Activated CD4-positive, alpha-beta T cell treated with anti-CD3 and anti-CD28 coated beads, Interleukin-2, amount 50 U/mL, for 1 hour (primary cell): ENCODE measurements around the gene TCFL5.
A peak's percentile ranks its signal among the peaks of the same experiment; 100 is the strongest.

Source experiments
- DNase-seq: peaks from one replicate; pipeline ENCODE4 v3.0.0-alpha.2; 2020

TCFL5 gene

DNA sequence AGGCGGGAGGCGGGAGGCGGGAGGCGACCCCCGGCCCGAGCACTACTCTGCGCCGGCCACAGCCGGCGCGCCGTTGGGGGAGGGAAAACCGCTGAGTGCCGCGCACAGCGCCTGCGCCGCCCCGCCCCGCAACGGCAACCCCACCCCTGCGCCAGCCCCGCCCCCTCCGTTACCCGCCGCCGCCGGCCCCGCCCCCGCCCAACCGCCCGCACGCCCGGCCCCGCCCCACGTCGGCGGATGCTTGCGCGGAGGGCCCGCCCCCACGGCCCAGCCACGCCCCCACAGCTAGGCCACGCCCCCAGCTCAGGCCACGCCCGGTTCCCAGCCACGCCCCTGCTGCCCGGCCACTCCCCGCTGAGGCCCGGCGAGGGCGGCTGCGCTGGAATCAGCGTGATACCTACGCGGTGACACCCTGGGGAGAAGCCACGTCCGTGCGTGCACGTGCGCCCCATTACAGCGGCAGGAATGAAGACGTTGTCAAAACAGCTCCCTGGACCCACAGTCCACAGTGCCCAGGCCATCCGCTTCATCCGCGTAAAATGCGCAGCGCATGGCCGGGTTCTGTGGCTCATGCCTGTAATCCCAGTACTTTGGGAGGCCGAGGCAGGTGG is at the start of gene TCFL5:
Gene TCFL5 (minus strand): TSS at position 97 of the 611 bp plus-strand sequence. CDS start 152 bp downstream, outside the sequence.
- peak; percentile 92 for DNase-seq

DNA sequence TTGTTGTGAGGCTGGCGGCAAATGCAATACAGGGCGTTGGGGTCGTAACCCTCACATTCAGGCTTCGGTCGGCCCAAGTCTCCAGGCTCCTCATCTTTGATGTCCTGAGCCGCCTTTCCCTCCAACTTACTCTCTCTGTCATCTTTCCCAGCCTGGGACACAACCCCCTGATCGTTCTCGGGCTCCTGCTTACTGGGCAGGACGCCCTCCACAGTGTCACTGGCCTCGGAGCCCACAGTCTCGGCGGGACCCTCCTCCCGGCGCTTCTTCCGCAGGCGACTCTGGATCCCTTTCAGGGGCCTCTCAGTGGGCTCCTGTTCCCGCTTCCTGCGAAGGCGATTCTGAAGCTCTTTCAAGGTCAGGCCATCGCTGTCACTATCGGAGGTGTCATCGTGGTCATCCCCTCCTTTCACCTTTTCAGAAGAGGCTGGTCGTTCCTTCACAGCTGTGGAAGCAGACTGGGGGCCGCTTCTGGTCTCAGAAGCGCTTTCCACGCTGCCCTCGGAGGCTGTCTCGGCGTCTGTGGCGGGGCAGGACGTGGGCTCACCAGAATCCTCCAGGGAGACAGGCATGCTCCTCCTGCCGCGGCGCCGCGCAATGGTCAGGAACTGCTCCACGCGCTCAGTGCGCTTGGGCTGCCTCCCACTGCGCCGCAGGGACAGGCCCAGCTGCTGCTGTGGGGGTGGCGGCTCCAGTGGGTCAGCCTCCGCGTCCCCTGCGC is 49.3 kb upstream of the TCFL5 start:
- no peak for DNase-seq

DNA sequence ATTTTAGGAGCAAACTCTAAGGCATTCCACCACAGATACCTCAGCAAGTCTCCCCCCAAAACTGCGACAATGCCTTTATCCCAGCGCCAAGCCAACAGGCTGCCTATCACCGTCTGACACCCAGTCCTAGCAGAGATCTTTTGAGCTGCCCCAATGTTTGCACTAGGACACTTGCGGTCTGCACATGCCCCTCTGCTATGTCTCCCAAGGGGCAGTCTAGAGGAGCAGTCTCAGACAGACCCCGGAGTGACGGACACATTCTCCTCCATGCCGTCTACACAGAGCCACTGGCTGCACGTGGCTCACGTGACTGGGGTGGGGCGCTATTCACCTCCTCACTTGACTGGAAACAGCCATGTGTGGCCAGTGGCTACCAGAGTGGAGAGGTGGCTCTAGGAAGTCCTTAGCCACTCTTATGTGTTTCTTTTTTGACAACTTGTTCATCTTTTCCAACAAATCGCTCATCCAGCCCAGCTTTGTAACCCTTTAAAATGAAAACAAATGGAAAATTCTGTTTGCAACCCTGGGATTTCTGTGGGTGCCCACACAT is 48.7 kb upstream of the TCFL5 start:
- no peak for DNase-seq

DNA sequence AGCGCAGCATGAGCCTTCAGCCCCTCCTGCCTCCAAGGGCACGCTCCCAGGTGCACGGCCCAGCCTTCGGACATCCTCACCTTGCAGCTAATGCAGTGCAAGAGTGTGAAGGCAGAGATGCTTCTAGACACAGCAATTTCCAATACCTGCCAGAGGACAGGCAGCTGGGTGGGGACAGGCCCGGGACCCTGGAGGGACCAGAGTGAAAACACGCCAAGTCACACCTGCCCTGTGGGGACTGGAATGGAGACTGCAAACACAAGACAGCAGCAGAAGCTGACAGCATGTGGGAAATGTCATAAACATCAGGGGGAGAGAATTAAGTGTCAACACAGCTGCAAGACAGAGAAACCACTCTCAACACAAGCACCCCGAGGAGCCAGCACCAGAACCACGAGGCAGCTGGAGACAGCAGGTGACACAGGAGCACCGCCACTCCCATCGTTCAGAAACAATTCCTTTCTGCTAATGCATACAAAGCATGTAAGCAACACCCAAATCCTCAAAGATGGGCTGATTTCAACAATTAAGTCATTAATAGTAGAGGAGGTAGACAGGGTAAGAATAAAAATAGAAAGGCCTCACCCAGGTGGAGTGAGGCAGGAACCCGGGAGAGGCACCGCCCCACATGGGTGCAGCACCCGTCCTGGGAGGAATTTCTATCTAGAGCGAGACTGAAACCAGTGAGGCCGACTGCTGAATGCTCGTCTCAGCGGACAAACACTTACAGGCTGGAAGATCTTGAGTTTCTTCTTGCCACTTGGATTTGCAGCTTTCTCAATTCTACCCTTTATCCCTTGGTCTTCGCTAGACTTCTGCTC is 47.6 kb upstream of the TCFL5 start:
- DNase-seq = no peak

DNA sequence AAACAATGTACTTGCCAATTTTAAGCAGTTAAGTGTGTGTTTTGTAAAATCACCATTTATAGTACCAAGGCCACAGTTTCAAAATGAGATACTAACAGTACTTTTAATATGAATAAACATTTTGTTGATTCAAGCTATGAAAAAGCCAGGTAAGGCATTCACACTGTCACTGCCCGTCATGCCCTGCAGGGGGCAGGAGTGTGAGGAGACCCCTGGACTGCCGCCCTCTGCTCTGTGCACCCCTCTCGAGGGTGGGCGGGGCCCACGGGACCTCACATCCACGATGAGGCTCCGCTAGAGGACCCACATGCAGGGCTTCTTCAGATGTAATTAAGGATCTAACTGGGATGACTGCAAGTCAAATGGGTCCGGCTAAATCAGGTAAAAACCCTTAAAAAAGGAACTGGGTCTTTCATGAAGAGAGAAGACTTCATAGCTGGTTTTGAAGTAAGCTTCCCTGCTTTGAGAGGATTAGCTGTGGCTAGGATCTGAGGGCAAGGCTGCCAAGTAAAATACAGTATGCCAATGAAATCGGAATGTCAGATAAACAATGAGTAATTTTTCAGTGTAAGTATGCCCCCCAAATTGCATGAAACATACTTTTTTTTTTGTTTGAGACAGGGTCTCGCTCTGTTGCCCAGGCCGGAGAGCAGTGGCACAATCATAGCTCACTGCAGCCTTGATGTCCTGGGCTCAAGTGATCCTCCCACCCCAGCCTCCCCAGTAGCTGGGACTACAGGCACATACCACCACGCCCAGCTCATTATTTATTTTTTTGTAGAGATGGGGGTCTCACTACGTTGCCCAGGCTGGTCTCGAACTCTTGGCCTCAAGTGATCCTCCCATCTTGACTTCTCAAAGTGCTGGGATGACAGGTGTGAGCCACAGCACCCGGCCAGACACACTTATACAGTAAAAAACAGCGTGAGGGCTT is 46.0 kb upstream of the TCFL5 start:
- no peak for DNase-seq

DNA sequence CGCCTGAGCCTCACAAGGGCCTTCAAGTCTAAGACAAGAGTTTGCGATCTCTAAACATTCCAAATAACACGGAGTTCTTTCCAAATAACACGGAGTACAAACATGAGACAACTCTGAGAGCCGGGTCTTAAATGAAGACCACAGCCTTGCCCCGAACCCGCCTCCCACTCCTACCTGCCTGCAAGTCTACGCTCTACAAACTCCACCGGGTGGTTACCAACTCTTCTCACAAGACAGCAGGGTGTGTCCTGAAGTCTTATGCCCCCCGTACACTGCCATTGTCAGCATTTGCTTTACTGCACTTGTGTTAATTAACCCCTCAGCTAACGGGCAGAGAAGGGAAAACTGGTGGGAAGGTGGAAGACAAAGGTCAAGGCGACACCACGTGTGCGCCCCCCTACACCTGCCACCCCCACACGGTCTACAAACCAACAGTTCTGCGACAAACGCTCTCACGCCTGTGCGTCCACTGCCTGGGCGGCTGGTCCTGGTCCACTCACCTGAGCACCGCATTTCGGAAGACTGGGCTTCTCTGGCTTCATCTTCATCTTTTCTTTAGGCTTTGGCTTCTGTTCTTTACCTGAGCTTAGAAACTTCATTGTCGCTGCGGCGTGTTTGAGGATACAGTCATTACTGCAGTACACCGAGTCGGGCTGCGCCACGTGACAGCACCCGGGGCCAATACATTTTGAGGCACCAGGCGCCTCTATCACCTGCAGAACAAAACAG is 45.2 kb upstream of the TCFL5 start:
- no peak for DNase-seq

DNA sequence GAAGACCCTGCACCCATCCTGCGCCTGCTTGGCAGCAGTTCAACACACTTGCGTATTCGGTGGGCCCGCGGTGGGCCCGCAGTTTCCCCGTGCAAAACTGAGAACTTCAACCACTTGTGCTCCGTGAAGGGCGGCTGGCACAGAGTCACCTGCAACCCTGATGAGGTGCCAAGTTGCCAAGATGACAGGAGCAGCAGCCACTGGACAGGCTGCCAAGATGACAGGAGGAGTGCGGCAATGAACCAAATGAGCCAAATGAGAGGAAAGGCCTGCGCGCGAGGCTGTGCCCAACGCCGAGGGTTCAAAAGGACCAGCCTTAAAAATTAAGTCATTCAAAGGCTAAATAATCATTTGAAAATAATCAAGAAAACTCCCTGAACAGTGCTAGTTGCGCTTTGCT is 44.6 kb upstream of the TCFL5 start:
- no peak for DNase-seq

DNA sequence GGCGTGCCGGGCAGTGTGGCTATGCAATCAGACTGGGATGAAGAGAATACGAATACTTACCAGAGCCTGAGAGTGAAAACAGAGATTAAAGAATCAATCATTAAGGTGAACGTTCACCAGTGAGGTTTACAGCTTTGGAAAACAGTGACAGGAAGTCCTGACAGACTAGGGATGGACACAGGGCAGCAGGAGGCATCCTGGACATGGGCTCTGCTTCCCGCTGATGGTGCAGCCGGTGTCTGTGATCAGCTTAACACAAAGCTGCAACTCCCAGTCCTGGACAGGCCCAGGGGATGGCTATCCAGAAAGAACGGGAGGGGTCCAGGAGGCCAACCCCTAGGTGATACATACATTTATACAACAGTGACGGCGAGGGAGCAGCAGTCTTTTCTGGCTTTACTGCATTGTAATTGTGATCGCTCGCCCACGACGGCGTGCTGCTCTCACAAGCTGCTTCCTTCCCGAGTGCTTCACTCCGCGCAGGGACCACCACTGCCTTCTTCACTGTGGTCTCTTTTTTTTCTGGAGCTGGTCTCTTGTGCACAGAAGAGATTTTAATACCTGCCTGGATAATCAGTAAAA is 44.0 kb upstream of the TCFL5 start:
- DNase-seq = no peak

DNA sequence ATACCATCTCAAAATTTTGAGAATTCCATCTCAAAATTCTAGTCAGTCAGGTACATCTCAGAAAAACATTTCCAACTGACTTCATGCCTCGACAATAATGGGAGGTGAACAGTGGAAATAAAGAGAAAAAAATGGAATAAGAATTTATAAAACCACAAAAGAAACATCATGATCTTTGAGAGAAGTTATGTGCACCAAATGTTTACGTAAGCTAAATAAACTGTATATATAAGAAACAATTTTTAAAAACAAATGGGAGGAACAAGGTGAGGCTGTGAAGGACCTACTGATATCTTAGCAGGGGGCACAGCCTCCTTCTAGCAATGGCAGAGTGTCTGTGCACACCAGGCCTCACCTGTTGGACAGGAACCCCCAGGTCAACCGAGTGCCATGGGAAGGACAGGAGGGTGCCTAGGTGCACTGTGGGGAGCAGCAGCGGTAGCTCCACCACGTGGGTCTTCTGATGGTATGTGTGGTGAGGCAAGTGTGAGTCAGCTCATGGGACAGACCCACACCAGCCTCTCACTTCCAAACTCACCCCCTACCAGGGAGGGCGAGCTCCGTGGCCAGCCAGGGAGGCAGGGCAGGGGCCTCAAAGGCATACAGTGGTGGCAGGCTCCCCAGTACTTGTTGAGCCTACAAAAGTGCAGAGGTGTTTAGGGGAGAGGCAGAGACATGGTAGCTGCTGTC is 41.4 kb upstream of the TCFL5 start:
- no peak for DNase-seq

DNA sequence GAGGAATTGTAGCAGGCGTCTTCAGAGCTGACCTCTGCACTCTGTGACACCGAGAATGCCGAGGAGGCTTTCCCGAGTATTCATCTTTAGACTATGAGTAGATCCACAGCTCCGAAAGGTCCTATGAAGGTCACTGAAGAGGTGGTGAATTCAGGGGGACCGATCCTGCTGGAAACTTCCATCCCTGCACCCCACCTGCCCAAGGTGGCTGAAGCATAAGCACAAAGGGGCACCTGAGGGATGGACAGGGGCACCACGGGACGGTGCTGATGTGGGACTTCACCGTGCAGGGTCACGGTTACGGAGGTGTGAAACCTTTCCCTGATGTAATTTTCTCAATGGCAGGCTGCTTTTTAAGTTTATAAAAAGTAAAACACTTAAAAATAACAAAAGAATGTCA is 40.3 kb upstream of the TCFL5 start:
- no peak for DNase-seq

DNA sequence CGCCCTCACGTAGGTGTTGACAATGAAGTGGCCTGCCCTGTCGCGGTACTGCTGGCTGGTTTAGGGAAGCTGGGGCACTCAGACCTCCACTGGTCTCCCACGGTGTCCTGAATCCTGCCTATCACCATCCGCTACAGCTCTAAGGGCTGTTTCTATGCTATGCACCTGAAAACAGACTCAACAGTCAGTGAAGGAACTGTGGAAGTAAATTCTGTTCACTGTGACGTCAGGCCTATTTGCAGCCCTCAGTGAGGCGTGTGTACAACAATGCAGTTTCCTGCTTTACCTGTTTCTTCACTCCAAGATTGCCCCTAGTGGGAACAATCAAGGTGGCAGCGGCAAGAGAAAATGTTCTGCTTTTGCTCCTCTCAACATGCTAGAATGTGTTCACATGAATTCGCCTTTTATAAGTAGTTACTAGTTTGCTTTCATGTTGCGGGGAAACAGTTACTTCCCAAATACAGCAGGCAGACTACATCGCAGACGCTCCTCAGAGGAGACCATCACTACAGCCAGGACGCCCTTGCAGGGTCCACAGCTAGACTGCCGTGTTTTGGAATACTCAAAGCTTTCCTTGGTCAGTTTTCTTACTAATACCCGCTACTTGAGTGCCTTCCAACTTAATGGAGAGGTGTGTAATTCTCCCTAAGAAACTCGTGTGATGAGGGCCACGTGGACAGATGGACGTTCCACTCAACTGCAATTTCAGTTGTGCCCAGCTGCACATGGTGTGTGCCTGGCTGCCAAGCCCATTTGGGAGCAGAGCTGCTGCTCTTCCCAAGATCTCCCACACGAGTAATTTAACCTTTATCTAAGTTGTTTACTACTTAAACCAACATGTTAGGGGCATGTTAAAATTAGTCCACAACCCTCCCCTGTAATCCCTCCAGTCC is 39.3 kb upstream of the TCFL5 start:
- DNase-seq = no peak

DNA sequence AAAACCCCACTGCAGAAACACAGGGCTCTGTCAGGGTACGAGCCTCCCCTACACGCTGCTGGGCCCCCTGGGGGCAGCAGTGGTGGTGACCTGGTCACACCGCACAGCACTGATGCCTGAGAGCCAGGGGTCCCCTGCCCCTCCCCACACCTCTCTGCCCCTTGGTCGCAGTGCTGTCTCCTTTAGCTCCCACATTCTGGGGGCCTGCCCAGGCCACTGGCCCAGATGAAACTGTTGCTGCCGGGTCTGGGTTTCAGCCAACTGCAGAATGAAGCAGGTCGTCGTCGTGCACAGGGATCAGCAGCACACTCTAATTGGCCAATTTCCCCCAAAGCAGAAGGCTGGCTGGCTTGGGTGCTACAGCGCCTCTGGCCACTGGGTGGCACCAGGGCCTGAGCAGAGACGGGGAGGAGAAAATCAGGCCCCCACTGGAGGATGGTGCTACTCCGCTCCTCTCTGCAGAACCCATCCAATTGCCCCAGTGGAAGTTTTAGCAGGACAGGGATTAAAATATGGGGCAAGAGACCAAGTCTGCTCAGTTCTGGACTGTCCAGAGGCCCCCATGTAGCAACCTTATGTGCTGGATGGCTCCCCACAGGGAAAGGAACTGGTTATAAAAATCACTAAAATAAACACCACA is 38.5 kb upstream of the TCFL5 start:
- peak; percentile 80 for DNase-seq

DNA sequence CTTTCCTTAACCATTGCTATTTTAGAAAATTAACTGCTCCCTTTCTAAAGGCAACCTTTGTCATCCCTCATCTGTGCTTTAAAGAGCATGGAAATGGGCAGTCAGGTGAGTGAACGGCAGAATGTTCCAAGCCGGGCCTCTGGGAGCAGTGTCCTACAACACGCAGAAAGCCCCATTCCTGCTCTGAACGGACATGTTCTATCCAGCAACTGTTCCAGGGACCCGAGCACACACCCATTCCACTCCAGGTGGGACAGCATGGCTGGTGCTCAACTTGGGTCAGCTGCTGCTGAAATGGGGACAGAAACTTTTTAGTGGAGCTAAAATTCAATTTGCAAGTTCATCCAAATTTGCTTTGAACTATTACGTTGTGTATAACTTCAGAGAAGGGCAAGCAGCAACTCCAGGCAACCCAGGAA is 38.0 kb upstream of the TCFL5 start:
- DNase-seq = no peak

DNA sequence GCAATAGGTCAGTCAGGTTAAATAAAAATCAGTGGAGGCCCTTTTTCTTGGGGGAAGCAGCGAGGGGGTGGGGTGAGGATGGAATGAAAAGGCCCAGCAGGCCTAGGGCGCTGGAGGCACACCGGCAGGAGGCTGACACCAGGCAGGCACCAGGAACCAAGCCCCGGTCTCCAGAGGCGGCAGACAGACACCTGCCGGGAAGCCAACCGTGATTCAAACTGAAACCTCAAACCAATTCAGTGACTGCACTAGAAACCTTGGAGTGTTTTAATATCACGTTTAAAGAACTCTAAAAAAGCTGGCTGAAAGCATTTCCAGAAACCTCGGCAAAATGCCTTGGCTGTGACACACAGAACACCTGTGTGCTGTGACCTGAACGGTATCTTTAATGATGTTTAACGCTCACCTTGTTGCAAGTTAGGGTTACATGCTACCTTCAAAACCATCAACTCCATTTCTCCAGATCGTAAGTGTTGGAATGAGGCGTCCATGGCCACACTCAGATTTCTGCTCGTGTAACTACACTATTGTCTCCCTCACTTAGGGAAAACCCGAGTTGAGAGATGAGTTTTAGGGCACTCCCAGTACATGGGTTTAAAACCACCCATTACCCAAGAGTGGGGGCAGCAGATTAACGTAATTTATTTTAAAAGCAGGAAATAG is 37.5 kb upstream of the TCFL5 start:
- DNase-seq = no peak

DNA sequence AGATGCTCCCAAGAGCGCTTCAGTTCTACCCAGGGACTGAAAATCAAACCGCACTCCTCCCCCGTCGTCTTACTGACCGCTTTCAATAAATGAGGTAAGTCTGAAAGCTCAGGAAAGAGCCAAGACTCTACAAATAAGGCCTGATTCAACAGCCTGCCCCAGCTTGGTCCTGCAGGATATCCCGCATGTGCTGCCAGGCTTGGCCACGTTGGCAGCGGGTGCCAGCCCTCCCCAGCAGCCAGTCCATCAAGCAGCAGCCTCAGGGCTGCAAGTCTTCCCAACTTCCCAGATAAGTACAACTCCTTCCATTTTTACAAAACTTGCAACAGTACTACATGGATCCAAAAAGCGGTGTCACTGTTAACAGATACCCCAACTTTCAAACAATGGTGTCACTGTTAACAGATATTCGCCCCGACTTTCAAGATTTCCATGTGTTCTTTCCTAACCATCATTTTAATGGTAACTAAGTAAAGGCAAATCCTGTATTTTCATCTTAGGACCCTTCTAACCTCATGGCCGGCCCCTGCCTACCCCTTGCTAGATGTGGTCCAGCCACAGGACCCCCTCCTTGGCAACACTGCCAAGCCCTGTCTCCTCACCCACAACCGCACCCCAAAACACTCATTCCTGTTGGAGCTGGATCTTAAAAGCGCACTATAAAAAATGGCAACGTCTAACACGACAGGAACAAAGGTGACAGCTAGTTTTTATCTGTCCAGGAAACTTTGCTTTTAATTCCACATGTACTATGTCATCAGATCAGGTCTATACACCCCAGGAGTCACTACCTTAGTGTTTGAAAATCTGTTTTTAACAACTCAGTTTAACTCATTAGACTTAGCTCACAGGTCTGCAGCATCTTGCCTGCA is 36.7 kb upstream of the TCFL5 start:
- DNase-seq = no peak

DNA sequence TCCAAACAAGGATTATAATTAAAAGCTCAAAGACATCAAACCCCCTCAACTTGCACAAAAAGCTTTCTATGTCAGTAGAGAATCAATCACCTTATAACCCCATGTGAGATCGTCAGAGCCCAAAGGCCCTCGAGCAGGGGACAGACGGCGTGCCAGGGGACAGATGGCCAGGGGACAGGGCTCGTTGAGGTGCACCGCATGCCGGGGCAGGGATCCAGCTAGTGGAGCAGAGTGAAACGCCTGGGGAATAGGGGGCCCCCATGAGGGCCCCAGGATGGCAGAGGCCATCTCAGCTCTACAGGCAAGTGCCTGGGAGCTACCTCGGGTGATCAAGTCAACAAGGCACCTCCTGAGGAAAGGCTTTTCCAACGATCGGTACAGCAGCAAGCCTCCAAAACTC is 36.0 kb upstream of the TCFL5 start:
- no peak for DNase-seq

DNA sequence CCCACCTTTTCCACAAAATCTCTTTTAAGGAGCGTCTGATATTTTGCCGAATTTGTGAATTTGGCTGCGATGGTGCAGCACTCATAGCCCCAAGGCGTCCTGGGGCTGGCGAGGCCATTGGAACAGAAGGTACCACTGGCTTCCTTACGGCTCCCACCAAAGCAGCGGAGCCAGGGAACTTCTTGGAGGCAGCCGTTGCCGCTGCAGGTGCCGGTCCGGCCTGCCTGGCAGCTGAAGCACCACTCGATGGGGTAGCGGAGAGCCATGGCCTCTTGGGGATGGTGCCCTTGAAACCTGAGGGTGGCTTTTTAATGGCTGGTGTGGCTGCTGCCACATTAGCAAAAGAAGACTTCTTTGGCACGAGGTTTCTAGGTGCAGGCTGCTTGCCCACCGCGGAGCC is 34.9 kb upstream of the TCFL5 start:
- DNase-seq = no peak

DNA sequence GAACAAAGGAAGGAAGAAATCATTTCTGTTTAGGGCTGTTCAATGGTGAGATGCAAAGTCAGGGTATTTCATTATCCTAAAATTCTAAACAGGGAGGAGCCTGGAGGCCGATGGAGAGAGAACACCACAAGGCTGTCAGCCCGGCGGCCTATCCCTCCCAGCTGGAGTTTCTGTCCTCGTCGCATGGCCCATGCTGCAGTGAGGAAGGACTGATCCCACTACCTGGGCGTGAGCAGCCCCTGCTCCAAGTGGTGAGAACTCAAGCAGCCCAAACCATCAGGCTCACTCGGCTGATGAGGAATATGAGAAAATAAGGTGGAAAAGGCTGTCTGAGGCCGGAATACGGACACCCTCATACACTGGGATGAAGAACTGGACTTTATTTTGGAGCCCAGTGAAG is 33.9 kb upstream of the TCFL5 start:
- DNase-seq = no peak
